Adipocyte (in vitro differentiated cells): Measurements from ENCODE around the gene NHLRC3.
"Not testable (repeated sequence)": the region's sequence is repeated elsewhere in the genome, so short reads cannot be mapped to it uniquely, and the experiment has no call there.

Experiments
- DNase-seq: peaks from one replicate; pipeline ENCODE4 v3.0.0-alpha.2; 2015; ENCODE audit warnings: low read depth
- H3K27me3 ChIP-seq: replicated peaks from 2 replicates; pipeline ENCODE4 v1.7.0; 2013; ENCODE audit warnings: mild to moderate bottlenecking, low read length, moderate library complexity; ENCODE audit not compliant: control insufficient read depth, insufficient read depth
- H3K36me3 ChIP-seq: 2 replicates; pipeline ENCODE4 v1.7.0; 2013; ENCODE audit warnings: low read length, mild to moderate bottlenecking, moderate library complexity; ENCODE audit not compliant: control insufficient read depth, insufficient read depth, severe bottlenecking
- H3K4me1 ChIP-seq: 2 replicates; pipeline ENCODE4 v1.7.0; 2013; ENCODE audit warnings: mild to moderate bottlenecking, low read length, moderate library complexity; ENCODE audit not compliant: control insufficient read depth, insufficient read depth
- H3K4me3 ChIP-seq: 2 replicates; pipeline ENCODE4 v1.7.0; 2013; ENCODE audit warnings: mild to moderate bottlenecking, low read length, moderate library complexity
- H3K9ac ChIP-seq: 2 replicates; pipeline ENCODE4 v1.7.0; 2013; ENCODE audit warnings: mild to moderate bottlenecking, low read length, moderate library complexity
- H3K9me3 ChIP-seq: 2 replicates; pipeline ENCODE4 v1.7.0; 2013; ENCODE audit warnings: mild to moderate bottlenecking, low read length, moderate library complexity; ENCODE audit not compliant: control insufficient read depth

Gene NHLRC3

DNA sequence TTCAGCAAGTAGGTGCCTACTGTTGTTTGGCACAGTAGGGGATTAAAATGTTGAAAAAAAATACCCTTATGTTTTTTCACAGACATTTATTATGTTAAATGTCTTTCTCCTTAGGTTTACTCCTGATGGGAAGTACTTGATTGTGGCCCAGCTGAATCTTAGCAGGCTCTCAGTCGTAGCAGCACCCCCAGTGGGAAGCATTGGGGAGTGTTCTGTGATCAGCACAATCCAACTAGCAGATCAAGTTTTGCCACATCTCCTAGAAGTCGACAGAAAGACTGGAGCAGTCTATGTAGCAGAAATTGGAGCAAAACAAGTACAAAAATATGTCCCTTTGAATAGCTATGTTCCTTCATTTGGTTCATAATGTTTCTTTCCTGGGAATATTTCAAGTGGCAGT is 9.3 kb downstream of the NHLRC3 start:
- H3K9ac ChIP-seq, result no peak overlapping the region
- no peak overlapping the region for H3K4me3 ChIP-seq
- H3K4me1 ChIP-seq, result no peaks in the 10 kb centered on the region
- H3K27me3 ChIP-seq, result no peaks in the 10 kb centered on the region
- DNase-seq, result no peak
- H3K9me3 ChIP-seq, result no peaks in the 10 kb centered on the region
- peaks cover 28% of the 10 kb centered on the region for H3K36me3 ChIP-seq

DNA sequence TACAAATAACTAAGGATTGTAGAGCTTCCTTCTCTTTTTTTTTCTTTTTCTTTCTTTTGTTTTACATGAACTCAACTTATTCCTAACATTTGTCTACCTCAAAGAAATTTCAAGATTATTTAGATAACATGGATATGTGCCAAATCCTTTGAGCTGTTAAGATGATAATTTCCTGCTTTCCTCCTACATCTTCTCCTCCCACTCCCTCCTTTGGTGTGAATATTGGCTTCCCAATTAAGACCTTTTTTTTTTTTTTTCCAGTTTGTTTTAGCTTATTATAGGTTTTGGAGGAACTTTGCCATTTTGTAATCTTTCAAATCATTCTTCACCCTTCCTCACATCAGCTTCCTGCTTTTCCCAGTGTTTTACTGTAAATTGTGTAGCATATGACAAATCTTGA is 10.6 kb downstream of the NHLRC3 start:
- Histone ChIP-seq H3K9me3 (no peaks in the 10 kb centered on the region), H3K36me3 (peaks cover 32% of the 10 kb centered on the region), H3K4me3 (no peak overlapping the region), H3K4me1 (no peaks in the 10 kb centered on the region), H3K27me3 (no peaks in the 10 kb centered on the region), H3K9ac (no peak overlapping the region)
- no peak for DNase-seq

DNA sequence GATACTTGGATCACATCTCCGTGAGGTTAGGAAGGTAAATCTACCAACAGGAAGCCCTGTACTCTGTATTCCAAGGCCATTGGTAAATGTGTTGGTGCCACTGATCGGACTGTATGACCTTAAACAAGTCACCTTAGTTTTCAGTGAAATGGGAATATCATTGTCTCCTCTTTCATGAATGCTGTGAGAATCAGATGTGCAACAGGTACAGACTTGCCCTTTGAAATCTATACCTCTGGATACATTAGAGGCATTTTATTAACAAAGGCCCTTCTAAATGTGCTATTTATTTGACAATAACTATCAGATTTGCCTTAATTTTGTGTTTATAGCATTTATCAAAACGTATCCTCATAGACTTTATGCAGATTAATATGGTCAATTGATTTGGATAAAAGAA is 11.0 kb downstream of the NHLRC3 start:
- no peak for DNase-seq
- no peak overlapping the region for H3K4me3 ChIP-seq
- no peak overlapping the region for H3K9ac ChIP-seq
- no peaks in the 10 kb centered on the region for H3K9me3 ChIP-seq
- H3K27me3 ChIP-seq, result no peaks in the 10 kb centered on the region
- peaks cover 27% of the 10 kb centered on the region for H3K36me3 ChIP-seq
- H3K4me1 ChIP-seq, result no peaks in the 10 kb centered on the region

DNA sequence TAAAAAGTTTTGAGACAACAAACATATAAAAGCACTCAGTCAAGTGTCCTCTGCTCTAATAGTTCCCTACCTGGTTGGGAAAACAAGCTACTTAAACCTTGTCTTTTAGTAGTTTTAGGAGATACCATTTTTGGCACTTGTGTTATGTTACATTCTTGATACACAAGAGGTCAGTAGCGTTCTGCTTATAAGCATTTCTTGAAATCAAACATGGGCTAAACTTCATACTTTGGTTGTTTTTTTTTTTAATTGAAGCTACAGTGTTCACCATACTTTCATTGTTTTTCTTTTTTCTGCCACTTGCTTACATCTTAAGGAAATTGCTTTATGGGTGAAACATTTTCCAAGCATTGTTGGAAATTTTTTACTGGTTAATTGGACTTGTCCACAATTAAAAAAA is 12.9 kb downstream of the NHLRC3 start:
- H3K27me3 ChIP-seq, result no peaks in the 10 kb centered on the region
- peak; percentile 77 for DNase-seq
- peaks cover 13% of the 10 kb centered on the region for H3K36me3 ChIP-seq
- no peak overlapping the region for H3K4me3 ChIP-seq
- H3K4me1 ChIP-seq, result no peaks in the 10 kb centered on the region
- no peaks in the 10 kb centered on the region for H3K9me3 ChIP-seq
- no peak overlapping the region for H3K9ac ChIP-seq

DNA sequence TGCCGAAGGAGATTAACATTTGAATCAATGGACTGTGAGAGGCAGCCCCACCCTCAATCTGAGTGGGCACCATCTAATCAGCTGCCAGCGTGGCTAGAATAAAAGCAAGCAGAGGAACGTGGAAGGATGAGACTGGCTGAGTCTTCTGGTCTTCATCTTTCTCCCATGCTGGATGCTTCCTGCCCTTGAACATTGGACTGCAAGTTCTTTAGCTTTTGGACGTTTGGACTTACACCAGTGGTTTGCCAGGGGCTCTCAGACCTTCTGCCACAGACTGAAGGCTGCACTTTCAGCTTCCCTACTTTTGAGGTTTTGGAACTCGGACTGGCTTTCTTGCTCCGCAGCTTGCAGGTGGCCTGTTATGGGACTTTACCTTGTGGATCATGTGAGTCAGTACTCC is 14.7 kb downstream of the NHLRC3 start:
- H3K4me1 ChIP-seq, result no peaks in the 10 kb centered on the region

DNA sequence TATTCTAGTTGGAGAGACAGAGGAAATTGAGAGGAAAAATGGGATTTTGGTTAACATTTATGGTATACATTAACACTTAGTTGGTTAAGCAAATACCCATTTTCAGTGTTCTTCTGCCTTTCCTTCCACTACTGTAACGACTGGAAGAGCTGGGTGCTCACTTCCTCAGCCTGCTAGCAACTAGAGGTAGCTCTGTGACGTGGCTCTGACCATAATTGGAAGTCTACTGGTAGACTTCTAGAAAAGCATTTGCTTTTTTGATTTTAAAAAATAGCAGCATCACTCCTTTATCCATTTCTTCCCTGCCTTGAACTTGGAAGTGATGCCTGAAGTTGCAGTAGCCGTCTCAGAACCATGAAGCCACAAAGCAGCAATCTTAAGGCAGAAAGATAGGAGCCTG is 15.9 kb downstream of the NHLRC3 start:
- no peak for DNase-seq
- no peak overlapping the region for H3K9ac ChIP-seq
- peaks cover 13% of the 10 kb centered on the region for H3K36me3 ChIP-seq
- no peak overlapping the region for H3K4me3 ChIP-seq
- no peaks in the 10 kb centered on the region for H3K27me3 ChIP-seq
- H3K4me1 ChIP-seq, result no peaks in the 10 kb centered on the region
- no peaks in the 10 kb centered on the region for H3K9me3 ChIP-seq

More for the DNA sequence above, 14.7 kb downstream of the NHLRC3 start:
- no peak overlapping the region for H3K9ac ChIP-seq
- H3K4me3 ChIP-seq, result no peak overlapping the region
- DNase-seq, result no peak
- no peaks in the 10 kb centered on the region for H3K9me3 ChIP-seq
- H3K27me3 ChIP-seq, result no peaks in the 10 kb centered on the region
- H3K36me3 ChIP-seq, result peaks cover 13% of the 10 kb centered on the region

DNA sequence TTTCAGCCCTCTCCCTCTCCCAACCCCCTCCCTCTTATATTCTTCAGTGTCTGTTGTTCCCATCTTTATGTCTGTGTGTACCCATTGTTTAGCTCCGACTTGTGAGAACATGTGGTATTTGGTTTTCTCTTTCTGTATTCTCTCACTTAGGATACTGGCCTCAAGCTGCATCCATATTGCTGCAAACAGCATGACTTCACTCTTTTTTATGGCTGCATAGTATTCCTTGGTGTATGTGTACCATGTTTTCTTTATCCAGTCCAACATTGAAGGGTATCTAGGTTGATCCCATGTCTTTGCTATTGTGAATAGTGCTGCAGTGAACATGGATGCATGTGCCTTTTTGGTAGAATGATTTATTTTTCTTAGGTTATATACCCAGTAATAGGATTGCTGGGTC is 17.8 kb downstream of the NHLRC3 start:
- peaks cover 13% of the 10 kb centered on the region for H3K36me3 ChIP-seq
- no peaks in the 10 kb centered on the region for H3K4me1 ChIP-seq
- no peak for DNase-seq
- no peaks in the 10 kb centered on the region for H3K9me3 ChIP-seq
- no peaks in the 10 kb centered on the region for H3K27me3 ChIP-seq
- H3K4me3 ChIP-seq, result no peak overlapping the region
- no peak overlapping the region for H3K9ac ChIP-seq

DNA sequence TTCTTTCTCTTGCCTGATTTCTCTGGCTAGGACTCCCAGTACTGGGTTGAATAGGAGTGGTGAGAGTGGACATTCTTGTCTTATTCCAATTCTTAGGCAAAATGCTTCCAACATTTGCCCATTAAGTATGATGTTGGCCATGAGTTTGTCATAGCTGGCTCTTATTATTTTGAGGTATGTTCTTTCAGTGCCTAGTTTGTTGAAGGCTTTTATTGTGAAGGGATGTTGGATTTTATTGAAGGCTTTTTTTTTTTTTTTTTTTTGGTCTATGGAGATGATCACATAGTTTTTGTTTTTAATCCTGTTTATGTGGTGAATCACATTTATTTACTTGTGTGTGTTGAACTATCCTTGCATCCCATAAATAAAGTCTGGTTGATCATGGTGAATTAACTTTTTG is 19.8 kb downstream of the NHLRC3 start:
- H3K27me3 ChIP-seq, result no peaks in the 10 kb centered on the region
- H3K9me3 ChIP-seq, result no peaks in the 10 kb centered on the region
- H3K36me3 ChIP-seq, result peaks cover 4% of the 10 kb centered on the region
- no peak for DNase-seq
- no peak overlapping the region for H3K4me3 ChIP-seq
- H3K4me1 ChIP-seq, result no peaks in the 10 kb centered on the region
- H3K9ac ChIP-seq, result no peak overlapping the region

DNA sequence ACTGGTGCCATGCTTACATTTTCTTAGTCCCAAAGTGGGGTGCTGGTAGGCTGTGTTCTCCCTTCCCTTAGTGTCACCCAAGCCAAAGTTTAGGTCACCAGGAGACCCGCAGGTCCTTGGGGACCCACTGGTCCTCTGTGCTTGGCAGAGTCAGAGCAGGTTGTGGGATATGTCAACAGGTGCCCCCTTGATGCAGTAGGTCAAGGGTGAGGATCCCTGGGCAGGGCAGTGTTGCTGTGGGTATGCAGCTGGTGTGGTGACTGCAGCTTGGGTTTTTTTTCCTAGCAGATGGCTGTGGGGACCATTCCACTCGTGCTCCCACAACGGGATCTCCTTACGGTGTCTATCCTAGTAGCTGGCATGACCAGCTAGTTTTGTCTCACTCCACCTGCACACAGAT is 23.7 kb downstream of the NHLRC3 start:
- no peaks in the 10 kb centered on the region for H3K4me1 ChIP-seq
- H3K9me3 ChIP-seq, result no peaks in the 10 kb centered on the region
- DNase-seq, result no peak
- H3K9ac ChIP-seq, result no peak overlapping the region
- no peak overlapping the region for H3K4me3 ChIP-seq
- H3K27me3 ChIP-seq, result no peaks in the 10 kb centered on the region
- peaks cover 3% of the 10 kb centered on the region for H3K36me3 ChIP-seq

DNA sequence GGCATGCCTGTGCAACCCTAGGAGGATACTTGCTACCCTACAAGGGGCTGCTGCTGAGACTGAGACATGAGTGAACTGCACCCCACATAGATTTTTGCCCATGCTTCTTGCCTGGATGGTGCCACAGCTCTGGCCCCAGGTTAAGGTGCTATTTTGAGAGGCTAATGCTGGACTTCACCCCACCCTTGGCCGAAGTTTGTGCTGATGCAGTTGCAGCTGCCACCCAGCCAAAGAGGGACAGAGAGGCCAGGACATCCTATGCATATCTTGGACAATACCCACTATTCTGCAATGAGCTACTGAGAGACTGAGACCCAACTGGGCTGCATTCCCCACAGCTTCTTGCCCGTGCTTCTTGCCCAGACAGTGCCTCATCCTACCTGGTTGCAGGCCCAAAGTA is 34.6 kb downstream of the NHLRC3 start:
- Histone ChIP-seq H3K36me3 (peaks cover 9% of the 10 kb centered on the region), H3K4me3 (no peak overlapping the region), H3K9me3 (peaks cover 7% of the 10 kb centered on the region), H3K4me1 (no peaks in the 10 kb centered on the region), H3K9ac (no peak overlapping the region), H3K27me3 (peaks cover 5% of the 10 kb centered on the region)
- DNase-seq, result no peak

DNA sequence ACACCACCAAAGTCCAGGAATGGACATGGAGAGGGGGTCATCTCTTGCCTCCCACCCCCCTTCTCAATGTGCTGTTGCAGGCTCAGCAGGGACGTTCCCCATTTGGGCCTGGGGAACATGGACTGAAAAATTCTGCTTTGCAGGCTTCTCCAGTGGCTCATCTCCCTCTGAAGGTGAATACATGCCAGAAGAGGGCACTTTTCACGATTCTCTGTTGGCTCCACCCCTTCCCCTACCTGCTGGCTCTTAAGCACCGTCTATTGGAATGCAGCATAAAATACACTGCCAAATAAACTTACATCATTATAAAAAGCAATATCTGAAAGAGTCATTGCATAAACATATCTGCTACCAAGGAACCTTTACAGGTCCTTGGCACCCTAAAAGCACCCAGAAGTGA is 35.7 kb downstream of the NHLRC3 start:
- Histone ChIP-seq H3K9me3 (peaks cover 13% of the 10 kb centered on the region), H3K4me1 (no peaks in the 10 kb centered on the region), H3K36me3 (peaks cover 3% of the 10 kb centered on the region), H3K9ac (no peak overlapping the region), H3K4me3 (no peak overlapping the region), H3K27me3 (peaks cover 5% of the 10 kb centered on the region)
- DNase-seq, result no peak

DNA sequence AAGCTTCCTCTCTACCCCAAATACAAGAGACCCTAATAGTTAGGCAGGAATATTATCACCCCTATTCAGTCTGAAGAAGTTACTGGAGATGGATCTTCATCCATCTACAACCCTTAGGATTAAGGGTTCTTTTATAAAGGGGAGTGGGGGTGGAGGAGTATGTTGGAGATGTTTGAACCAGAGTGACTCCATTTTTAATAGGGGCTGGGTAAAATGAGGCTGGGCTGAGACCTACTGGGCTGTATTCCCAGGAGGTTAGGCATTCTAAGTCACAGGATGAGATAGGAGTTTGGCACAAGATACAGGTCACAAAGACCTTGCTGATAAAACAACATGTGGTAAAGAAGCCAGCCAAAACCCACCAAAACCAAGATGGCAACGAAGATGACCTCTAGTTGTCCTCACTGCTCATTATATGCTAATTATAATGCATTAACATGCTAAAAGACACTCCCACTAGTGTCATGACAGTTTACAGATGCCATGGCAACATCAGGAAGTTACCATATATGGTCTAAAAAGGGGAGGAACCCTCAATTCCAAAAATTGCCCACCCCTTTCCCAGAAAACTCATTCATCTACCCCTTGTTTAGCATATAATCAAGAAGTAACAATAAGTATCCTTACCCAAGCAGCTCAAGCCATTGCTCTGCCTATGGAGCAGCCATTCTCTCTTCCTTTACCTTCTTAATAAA is 48.1 kb downstream of the NHLRC3 start:
- not testable (repeated sequence) for H3K36me3 ChIP-seq, DNase-seq, H3K4me3 ChIP-seq, H3K4me1 ChIP-seq, H3K9ac ChIP-seq, H3K27me3 ChIP-seq, H3K9me3 ChIP-seq
